ENCODE measurements around the gene FIG4. TPM values are rescaled to one million over a fixed set of nuclear protein-coding genes. Genes with fewer than 3 reads are reported as not detected.
"Not testable (repeated sequence)": the region's sequence is repeated elsewhere in the genome, so short reads cannot be mapped to it uniquely, and the experiment has no call there.

FIG4 gene
- total RNA-seq, 1 experiment from 2014 or later = 9.4 TPM

- no peak for DNase-seq (ENCODE audit: low read depth)
- in situ Hi-C loops (cut with HindIII; ENCODE audit: low pct_unique_long_range_greater_than_20kb, low sequenced_read_pairs) = no loop called here
These were observed 116.8 kb downstream of the FIG4 start for GRCh38 chr6:109807881-109808280.

DNA sequence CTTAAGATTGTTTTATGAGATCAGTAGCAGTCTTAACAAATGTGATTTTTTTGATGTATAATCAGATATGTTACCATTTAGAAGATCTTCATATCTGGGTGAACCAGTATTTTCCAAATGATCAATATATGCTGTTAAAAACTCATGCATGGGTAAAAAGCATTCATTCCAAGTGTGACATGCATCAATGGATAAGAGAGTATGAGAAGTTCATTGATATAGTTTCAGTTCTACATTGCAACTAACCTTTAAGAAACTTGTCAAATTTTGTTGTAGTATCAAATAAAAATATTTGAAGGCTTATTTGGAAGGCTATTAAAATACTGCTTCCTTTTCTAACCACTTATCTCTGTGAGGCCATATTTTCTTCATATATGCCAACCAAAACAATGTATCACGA is 117.7 kb downstream of the FIG4 start:
- in situ Hi-C loops (cut with HindIII; ENCODE audit: low pct_unique_long_range_greater_than_20kb, low sequenced_read_pairs) = no loop called here

DNA sequence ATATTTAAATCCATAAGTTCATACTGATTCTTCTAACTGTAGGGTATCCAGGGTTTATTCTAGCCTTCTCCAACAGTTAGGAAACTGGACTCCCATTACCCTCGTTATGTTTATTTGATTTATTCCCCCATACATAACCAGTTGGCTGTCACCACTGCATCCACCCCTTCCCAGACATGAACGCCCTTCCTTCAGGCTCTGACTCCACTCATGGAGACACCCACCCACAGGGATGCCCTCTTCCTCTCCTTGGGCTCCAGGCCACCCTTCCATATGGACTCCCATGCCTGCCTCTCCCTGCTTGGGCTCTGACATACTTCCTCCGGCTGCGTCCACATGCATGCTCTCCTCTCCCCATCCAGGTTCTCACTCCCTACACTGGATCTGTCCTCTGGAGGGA is 124.0 kb downstream of the FIG4 start:
- in situ Hi-C loops (cut with HindIII; ENCODE audit: low pct_unique_long_range_greater_than_20kb, low sequenced_read_pairs) = no loop called here
- DNase-seq (ENCODE audit: low read depth) = no peak

More for the DNA sequence above, 117.7 kb downstream of the FIG4 start:
- DNase-seq (ENCODE audit: low read depth) = no peak

- in situ Hi-C loops (cut with HindIII; ENCODE audit: low pct_unique_long_range_greater_than_20kb, low sequenced_read_pairs) = no loop called here
- DNase-seq (ENCODE audit: low read depth) = no peak
These were observed 125.6 kb downstream of the FIG4 start for GRCh38 chr6:109816452-109817374.

DNA sequence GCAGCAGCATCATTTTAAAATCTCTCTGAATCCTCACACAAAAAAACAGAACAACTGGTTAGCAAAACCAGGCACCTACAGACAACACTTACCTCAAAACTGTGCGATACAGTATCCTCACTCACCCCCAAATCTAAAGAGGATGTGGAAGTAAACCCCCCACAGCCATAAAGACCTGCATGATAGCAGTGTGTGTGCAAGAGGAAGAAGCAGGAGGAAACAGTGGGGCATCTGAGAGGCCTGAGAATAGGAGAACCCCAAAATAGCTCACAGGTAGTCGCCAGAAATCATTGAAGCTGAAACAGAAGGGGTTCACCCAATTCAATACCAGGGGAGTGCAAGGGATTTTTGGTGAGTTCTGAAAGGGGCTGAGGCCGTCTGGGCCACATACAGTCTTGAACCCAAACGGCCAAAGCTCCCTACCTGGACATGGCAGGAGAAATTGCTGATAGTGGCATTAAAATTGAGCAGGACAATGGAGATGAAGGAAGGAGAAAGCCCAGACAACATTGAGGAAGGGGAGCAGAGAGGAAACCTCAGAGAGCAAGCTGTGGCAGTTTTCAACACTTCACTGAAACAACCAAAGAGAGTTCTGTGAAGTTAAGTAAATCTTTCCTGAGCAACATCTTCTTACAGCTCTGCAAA is 129.7 kb downstream of the FIG4 start:
- DNase-seq (ENCODE audit: low read depth) = no peak
- in situ Hi-C loops (cut with HindIII; ENCODE audit: low pct_unique_long_range_greater_than_20kb, low sequenced_read_pairs) = no loop called here

DNA sequence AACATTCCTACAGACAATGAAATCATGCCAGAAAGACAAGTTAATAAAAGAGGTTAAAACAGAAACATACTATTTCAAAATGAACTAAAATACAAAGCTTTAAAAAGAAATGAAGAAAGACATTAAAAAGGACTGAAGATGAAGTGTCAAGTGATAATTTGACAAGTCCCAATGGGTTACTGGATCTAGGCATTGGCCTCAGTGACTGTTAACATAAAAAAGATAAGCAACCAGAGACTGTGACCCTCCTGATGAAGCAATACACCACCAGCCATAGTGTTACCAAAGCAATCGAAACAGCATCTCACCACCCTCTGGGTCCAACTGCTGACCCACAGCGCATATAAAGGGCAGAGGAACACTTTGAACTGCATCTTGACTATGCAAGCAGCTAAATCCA is 130.3 kb downstream of the FIG4 start:
- no peak for DNase-seq (ENCODE audit: low read depth)
- in situ Hi-C loops (cut with HindIII; ENCODE audit: low pct_unique_long_range_greater_than_20kb, low sequenced_read_pairs) = no loop called here

DNA sequence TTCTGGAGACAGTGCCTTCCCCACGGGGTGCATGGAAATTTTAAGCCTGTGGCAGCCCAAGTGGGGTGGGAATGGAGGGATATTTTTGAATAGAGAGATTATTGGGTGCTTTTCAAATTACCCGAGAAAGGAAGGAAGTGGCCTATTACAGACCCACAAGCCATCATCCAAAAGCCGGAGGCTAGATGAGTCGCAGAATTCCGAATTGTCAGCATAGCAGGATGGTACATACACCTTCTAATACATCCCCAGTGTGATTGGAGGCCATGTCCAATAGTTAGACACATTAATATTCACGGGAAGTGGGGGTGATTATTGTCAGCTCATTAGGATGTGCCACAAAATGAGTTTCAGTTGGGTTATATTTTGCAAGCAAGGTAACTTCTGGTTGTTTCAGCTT is 133.0 kb downstream of the FIG4 start:
- no peak for DNase-seq (ENCODE audit: low read depth)
- in situ Hi-C loops (cut with HindIII; ENCODE audit: low pct_unique_long_range_greater_than_20kb, low sequenced_read_pairs) = no loop called here

GRCh38 chr6:109826551-109826950 is 135.5 kb downstream of the FIG4 start:
- no peak for DNase-seq (ENCODE audit: low read depth)
- in situ Hi-C loops (cut with HindIII; ENCODE audit: low pct_unique_long_range_greater_than_20kb, low sequenced_read_pairs) = no loop called here

GRCh38 chr6:109831352-109831751 is 140.3 kb downstream of the FIG4 start:
- in situ Hi-C loops (cut with HindIII; ENCODE audit: low pct_unique_long_range_greater_than_20kb, low sequenced_read_pairs); DNase-seq (ENCODE audit: low read depth): not testable (repeated sequence)

DNA sequence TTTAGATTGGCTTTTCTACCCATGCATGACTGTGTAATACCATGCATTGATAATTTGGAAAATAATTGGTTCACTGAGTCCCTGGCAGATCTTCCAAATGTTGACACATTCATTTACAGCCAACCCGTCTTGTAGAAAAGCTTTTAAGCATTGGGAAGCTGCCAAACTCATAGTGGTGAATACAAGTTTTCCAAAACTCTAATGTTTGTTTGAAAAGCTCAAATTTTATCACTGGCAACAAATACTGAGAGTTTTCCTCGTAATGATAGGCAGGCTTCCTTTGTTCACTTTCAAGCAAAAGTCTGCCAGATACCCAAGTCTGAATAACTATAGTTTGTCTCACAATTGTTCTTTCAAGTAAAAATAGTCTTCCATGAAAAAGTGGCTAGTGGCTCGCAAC is 143.0 kb downstream of the FIG4 start:
- DNase-seq (ENCODE audit: low read depth) = no peak
- in situ Hi-C loops (cut with HindIII; ENCODE audit: low pct_unique_long_range_greater_than_20kb, low sequenced_read_pairs) = no loop called here

- in situ Hi-C loops (cut with HindIII; ENCODE audit: low pct_unique_long_range_greater_than_20kb, low sequenced_read_pairs) = no loop called here
- DNase-seq (ENCODE audit: low read depth) = no peak
These were observed 143.7 kb downstream of the FIG4 start for GRCh38 chr6:109834595-109835437.

GRCh38 chr6:109840034-109840433 is 148.9 kb downstream of the FIG4 start:
- in situ Hi-C loops (cut with HindIII; ENCODE audit: low pct_unique_long_range_greater_than_20kb, low sequenced_read_pairs) = no loop called here
- no peak for DNase-seq (ENCODE audit: low read depth)

GRCh38 chr6:109840796-109841195 is 149.7 kb downstream of the FIG4 start:
- no peak for DNase-seq (ENCODE audit: low read depth)
- in situ Hi-C loops (cut with HindIII; ENCODE audit: low pct_unique_long_range_greater_than_20kb, low sequenced_read_pairs) = no loop called here

GRCh38 chr6:109841869-109842268 is 150.8 kb downstream of the FIG4 start:
- in situ Hi-C loops (cut with HindIII; ENCODE audit: low pct_unique_long_range_greater_than_20kb, low sequenced_read_pairs) = no loop called here
- no peak for DNase-seq (ENCODE audit: low read depth)

DNA sequence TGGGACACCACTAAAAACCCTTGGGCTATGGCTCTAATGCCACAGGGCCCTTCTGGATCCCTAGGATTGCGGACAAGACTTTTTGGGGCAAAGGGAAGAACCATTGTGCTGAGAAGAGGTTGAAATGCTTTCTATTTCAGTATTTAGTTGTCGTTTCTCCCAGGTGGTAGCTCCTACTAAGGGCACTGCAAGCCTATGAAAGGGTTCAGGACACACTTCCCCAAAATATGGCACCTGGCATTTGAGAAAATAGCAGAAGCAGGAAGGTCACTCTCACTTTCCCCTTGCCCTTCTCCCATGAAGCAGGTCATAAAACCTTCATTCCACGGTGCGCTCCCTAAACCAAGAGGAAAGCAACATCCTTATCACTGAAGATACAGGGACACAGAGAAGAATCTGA is 161.6 kb downstream of the FIG4 start:
- DNase-seq (ENCODE audit: low read depth) = no peak
- in situ Hi-C loops (cut with HindIII; ENCODE audit: low pct_unique_long_range_greater_than_20kb, low sequenced_read_pairs) = no loop called here

DNA sequence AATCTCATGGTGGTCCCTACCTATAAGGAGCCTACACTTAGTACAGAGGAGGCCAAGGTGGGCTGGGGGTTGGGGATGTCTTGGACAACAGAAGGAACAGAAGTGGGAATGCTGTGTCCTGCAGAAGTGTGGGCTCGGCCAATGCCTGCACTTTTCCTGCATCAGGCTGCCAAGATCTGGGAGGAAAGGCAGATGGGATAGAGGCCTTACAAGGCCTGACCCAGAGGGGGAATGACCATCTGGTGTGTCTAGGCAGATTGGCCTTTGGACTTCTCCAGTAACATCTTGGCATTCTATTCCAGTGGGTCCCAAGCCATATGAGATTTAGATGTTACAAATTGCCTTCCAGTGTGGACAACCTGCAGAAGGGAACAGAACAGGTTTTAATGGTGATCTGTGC is 162.3 kb downstream of the FIG4 start:
- in situ Hi-C loops (cut with HindIII; ENCODE audit: low pct_unique_long_range_greater_than_20kb, low sequenced_read_pairs) = no loop called here
- DNase-seq (ENCODE audit: low read depth) = no peak

- DNase-seq (ENCODE audit: low read depth) = no peak
- in situ Hi-C loops (cut with HindIII; ENCODE audit: low pct_unique_long_range_greater_than_20kb, low sequenced_read_pairs) = no loop called here
These were observed 162.9 kb downstream of the FIG4 start for GRCh38 chr6:109853951-109854350.

GRCh38 chr6:109854541-109855308 is 163.6 kb downstream of the FIG4 start:
- DNase-seq (ENCODE audit: low read depth) = no peak
- in situ Hi-C loops (cut with HindIII; ENCODE audit: low pct_unique_long_range_greater_than_20kb, low sequenced_read_pairs) = no loop called here

Measured in Caki2 (cell line).